ENCODE results near the gene USP28.

The USP28 gene

GRCh38 chr11:113876798-113877669 lies 1.7 kb upstream of the USP28 start:
- no peak for DNase-seq

- DNase-seq = no peak
Measured at GRCh38 chr11:113876074-113876797, 864 bp upstream of the USP28 start.

GRCh38 chr11:113874581-113875233 lies 665 bp downstream of the USP28 start:
- no peak for DNase-seq

- DNase-seq = no peak
Measured at GRCh38 chr11:113874096-113874495, 1.3 kb downstream of the USP28 start.

DNA sequence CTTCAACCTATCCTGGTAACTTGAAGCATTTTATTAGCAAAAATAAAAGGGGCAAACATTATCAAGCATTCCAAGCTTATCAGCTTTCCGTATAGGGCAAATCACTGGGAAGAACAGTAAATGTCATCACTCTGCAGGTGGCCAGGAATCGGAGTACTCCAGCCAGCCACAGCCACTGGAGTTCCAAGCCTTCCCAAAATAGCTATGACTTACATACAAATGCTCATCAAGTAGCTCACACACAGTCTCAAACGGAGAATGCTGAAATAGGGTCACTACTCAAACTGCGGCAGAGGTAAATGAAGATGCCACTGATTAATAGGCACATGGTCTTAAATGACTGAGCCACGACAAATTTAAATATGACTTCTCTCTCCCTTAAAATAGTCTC lies 2.1 kb downstream of the USP28 start:
- DNase-seq = no peak

- DNase-seq = no peak
Measured at GRCh38 chr11:113871336-113871735, 4.0 kb downstream of the USP28 start.

- DNase-seq = no peak
Measured at GRCh38 chr11:113867843-113868503, 7.4 kb downstream of the USP28 start.

- DNase-seq = no peak
Measured at GRCh38 chr11:113865873-113866272, 9.5 kb downstream of the USP28 start.

DNA sequence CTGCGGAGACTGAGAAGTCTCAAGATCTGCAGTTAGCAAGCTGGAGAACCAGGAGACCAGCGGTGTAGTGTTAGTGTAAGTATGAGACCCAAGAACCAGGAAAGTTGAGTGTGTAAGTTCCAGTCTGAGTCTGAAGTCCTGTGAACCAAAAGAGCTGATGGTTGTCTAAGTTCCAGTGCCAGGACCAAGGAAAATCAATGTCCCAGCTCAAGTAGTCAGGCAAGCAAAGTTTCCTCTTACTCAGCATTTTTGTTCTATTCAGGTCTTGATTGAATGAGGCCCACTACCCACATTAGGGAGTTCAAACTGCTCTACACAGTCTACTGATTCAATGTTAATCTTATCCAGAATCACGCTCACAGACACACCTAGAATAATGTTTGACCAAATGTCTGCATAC lies 11.0 kb downstream of the USP28 start:
- no peak for DNase-seq

DNA sequence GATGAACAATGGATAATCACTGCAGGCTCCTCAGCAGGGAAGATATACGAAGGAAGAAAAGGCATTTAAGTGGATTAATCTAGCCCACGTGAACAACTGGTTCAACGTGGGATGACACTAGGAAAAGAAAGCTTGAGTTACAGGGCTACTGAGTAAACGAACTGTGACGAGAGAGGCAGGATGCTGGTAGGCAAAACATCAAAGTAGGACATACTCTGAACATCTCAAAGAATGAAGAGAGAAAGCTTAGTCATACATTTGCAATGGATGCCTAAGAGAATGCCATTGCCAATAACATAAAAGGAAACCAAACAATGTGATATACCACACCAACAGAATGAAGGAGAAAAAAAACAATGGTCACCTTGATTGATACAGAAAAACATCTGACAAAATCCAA lies 12.9 kb downstream of the USP28 start:
- no peak for DNase-seq

DNA sequence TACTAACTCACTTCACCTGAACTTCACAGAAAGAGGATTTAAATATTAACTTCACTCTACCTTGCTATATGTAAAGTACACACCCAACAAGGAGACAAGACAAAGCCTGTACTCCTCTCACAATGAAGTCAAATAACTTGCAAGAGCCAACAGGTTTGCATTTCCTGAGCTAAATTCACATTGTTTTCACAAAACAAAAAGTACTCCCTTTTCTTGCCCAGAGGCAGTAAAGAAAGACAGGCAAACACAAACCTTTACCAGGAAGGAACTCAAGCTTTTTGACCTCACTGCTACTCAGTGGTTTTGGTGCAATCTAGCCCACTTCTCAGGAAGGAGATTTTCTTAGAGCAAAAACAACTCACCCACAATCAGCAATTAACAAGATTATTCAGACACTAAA lies 15.7 kb downstream of the USP28 start:
- DNase-seq = no peak

- DNase-seq = no peak
Measured at GRCh38 chr11:113856966-113857759, 18.2 kb downstream of the USP28 start.

DNA sequence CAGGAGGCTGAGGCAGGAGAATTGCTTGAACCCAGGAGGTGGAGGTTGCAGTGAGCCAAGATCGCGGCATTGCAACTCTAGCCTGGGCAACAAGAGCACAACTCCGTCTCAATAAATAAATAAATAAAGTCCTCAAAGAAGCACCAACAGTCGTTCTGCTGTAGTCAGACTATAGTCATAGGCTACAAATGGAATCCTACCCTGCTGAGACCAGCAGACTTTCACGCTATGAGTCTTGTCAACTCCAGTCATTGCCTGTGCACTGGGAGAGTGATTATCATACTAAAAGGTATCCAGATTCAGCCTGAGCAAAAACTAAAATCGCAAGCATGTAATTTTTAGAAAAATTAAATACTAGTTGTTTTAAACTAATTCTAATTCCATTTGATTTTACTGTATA lies 19.6 kb downstream of the USP28 start:
- DNase-seq = no peak

DNA sequence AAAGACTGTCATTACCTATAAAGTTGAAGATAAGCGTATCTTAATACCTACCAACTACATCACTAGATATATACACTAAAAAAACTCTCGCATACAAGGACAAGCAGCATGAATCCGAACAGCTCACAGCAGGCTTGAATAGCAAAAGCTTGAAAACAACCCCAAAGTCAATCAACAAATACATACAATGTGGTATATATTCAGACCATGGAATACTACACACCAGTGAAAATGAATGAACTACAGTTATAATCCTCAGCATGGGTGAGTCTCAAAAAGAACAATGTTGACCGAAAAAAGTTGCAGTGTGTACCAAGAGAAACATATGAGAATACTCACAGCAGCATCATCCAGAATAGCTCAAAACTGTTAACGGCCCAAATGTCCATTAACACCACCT lies 25.2 kb downstream of the USP28 start:
- DNase-seq = no peak

GRCh38 chr11:113849713-113850112 lies 25.7 kb downstream of the USP28 start:
- no peak for DNase-seq

GRCh38 chr11:113847580-113847979 lies 27.8 kb downstream of the USP28 start:
- DNase-seq = no peak

- DNase-seq = no peak
Measured at GRCh38 chr11:113847111-113847510, 28.3 kb downstream of the USP28 start.

- no peak for DNase-seq
Measured at GRCh38 chr11:113841691-113842090, 33.7 kb downstream of the USP28 start.

GRCh38 chr11:113840932-113841664 lies 34.3 kb downstream of the USP28 start:
- DNase-seq = no peak

DNA sequence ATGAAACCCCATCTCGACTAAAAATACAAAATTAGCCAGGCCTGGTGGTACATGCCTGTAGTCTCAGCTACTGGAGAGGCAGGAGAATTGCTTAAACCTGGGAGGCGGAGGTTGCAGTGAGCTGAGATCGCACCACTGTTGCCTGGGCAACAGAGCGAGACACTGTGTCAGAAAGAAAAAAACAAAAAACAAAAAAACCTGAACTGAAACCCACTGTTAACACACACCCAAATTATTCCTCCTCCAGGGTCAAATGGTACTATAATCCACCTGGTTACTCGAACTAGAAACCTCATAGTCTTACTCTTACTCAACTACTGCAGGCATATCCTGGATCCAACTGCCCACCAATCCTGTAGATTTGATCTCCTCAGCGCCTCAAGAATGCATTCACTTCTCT lies 35.5 kb downstream of the USP28 start:
- DNase-seq = no peak

GRCh38 chr11:113838005-113838404 lies 37.4 kb downstream of the USP28 start:
- no peak for DNase-seq

- DNase-seq = no peak
Measured at GRCh38 chr11:113835306-113835705, 40.1 kb downstream of the USP28 start.

All from activated CD4-positive, CD25-positive, alpha-beta regulatory T cell treated with anti-CD3 and anti-CD28 coated beads, Interleukin-2, amount 50 U/mL, for 72 hours (primary cell).